Endodermal cell (in vitro differentiated cells): ENCODE data around the gene HS3ST2. TPM values are rescaled to one million over a fixed set of nuclear protein-coding genes. Genes with fewer than 3 reads are reported as not detected.
"Not testable (repeated sequence)": the region's sequence is repeated elsewhere in the genome, so short reads cannot be mapped to it uniquely, and the experiment has no call there.

Source experiments
- DNase-seq: peaks from one replicate; pipeline ENCODE4 v3.0.0-alpha.2; 2017
- H3K27ac ChIP-seq: 2 replicates; pipeline ENCODE4 v1.5.1; 2013; ENCODE audit warnings: mild to moderate bottlenecking, low read depth, low read length, moderate library complexity
- H3K27me3 ChIP-seq: 2 replicates; pipeline ENCODE4 v1.6.1; 2013; ENCODE audit warnings: mild to moderate bottlenecking, low read length, moderate library complexity; ENCODE audit not compliant: insufficient read depth, control insufficient read depth, poor library complexity, severe bottlenecking
- H3K36me3 ChIP-seq: 2 replicates; pipeline ENCODE4 v1.7.0; 2013; ENCODE audit warnings: mild to moderate bottlenecking, low read length, moderate library complexity; ENCODE audit not compliant: control insufficient read depth, insufficient read depth
- H3K4me1 ChIP-seq: one replicate; pipeline ENCODE4 v1.7.0; 2013; ENCODE audit warnings: low read length; ENCODE audit not compliant: control insufficient read depth, insufficient read depth
- H3K4me3 ChIP-seq: 2 replicates; pipeline ENCODE4 v1.5.1; 2013; ENCODE audit warnings: mild to moderate bottlenecking, low read length, moderate library complexity
- H3K9ac ChIP-seq: 2 replicates; pipeline ENCODE4 v1.6.1; 2013; ENCODE audit warnings: mild to moderate bottlenecking, low read length, moderate library complexity; ENCODE audit not compliant: poor library complexity, severe bottlenecking; ENCODE audit errors: extremely low read depth
- H3K9me3 ChIP-seq: 2 replicates; pipeline ENCODE4 v1.6.1; 2013; ENCODE audit warnings: mild to moderate bottlenecking, low read length, moderate library complexity; ENCODE audit not compliant: control insufficient read depth
- H3K27ac Mint-ChIP-seq: 2 replicates; pipeline ENCODE4 v1.8.0; 2020; ENCODE audit warnings: mixed read lengths
- H3K27me3 Mint-ChIP-seq: 2 replicates; pipeline ENCODE4 v1.8.0; 2021; ENCODE audit warnings: mild to moderate bottlenecking, mixed read lengths; ENCODE audit not compliant: insufficient read depth
- H3K36me3 Mint-ChIP-seq: 2 replicates; pipeline ENCODE4 v1.8.0; 2020; ENCODE audit warnings: low read depth, mixed read lengths
- H3K4me1 Mint-ChIP-seq: 2 replicates; pipeline ENCODE4 v1.8.0; 2020; ENCODE audit warnings: mixed read lengths
- H3K4me3 Mint-ChIP-seq: 2 replicates; pipeline ENCODE4 v1.8.0; 2020; ENCODE audit warnings: mild to moderate bottlenecking, moderate library complexity, mixed read lengths
- H3K9me3 Mint-ChIP-seq: 2 replicates; pipeline ENCODE4 v1.8.0; 2020; ENCODE audit warnings: mild to moderate bottlenecking, mixed read lengths
- CTCF ChIP-seq: fragments of 200-600 bp; sonication (generic); conservative IDR thresholded peaks from 2 replicates; pipeline ENCODE4 v1.5.0; 2021; ENCODE audit warnings: antibody characterized with exemption, mild to moderate bottlenecking
- WGBS, 2 experiments: methylation state at CpG; one replicate each; pipeline versions ENCODE4 v1.1.5 to v1.1.7; 2013; ENCODE audit warnings: missing lambda C conversion rate in 2 of 2, mixed read lengths in 1 of 2; ENCODE audit not compliant: insufficient coverage in 1 of 2, insufficient read length in 1 of 2; 5-methylcytosine and 5-hydroxymethylcytosine counted together
- total RNA-seq, 2 donors: library from RNA; stranded (reverse); fragmentation: NEBNext Ultra II Directional in 1 of 2; extraction: Animal tissue kit (Norgen Biotek cat#: 25700) in 1 of 2; gene quantifications; 2 replicates in 1 of 2; 3 replicates in 1 of 2; pipeline ENCODE4 v1.2.1, GENCODE V29; 2021

Gene HS3ST2
- total RNA-seq, 2 donors from 2014 or later, result 0.18 TPM; not detected in 1

GRCh38 chr16:22938647-22939046, 124.7 kb downstream of the HS3ST2 start:
- Histone ChIP-seq H3K27me3 (peaks cover 11% of the 10 kb centered on the region), H3K9ac (no peak overlapping the region), H3K36me3 (no peaks in the 10 kb centered on the region), H3K27ac (no peak overlapping the region), H3K4me3 (no peak overlapping the region), H3K4me1 (peaks cover 10% of the 10 kb centered on the region), H3K9me3 (no peaks in the 10 kb centered on the region)
- no peaks in the 10 kb centered on the region for H3K9me3 Mint-ChIP-seq
- no peak overlapping the region for H3K4me3 Mint-ChIP-seq
- peak; percentile 2 for DNase-seq
- 100% methylated on average over 1 of the region's 1 CpG; no CpG with 5 or more reads in 1 of the 2 experiments for WGBS, 2 experiments
- peaks cover 24% of the 10 kb centered on the region for H3K27me3 Mint-ChIP-seq
- no peak for TF ChIP-seq CTCF
- no peak overlapping the region for H3K27ac Mint-ChIP-seq
- peaks cover 14% of the 10 kb centered on the region for H3K4me1 Mint-ChIP-seq
- H3K36me3 Mint-ChIP-seq, result no peaks in the 10 kb centered on the region

- not testable (repeated sequence) for H3K9ac ChIP-seq, H3K4me3 ChIP-seq, H3K9me3 ChIP-seq, H3K27ac ChIP-seq, H3K9me3 Mint-ChIP-seq, H3K36me3 Mint-ChIP-seq, H3K4me3 Mint-ChIP-seq, H3K4me1 ChIP-seq, H3K27ac Mint-ChIP-seq, H3K36me3 ChIP-seq
- Mint-ChIP-seq H3K4me1 (peaks cover 14% of the 10 kb centered on the region), H3K27me3 (peaks cover 30% of the 10 kb centered on the region)
- WGBS, 2 experiments, result 62 to 72% methylated on average over 4 of the region's 4 CpGs
- H3K27me3 ChIP-seq, result peaks cover 22% of the 10 kb centered on the region
- DNase-seq, result peak; percentile 78
Observed at GRCh38 chr16:22939744-22940363, 125.9 kb downstream of the HS3ST2 start.

GRCh38 chr16:22941970-22942501, 128.1 kb downstream of the HS3ST2 start:
- H3K27ac Mint-ChIP-seq, result no peak overlapping the region
- no peak for TF ChIP-seq CTCF
- peaks cover 39% of the 10 kb centered on the region for H3K27me3 Mint-ChIP-seq
- H3K4me1 Mint-ChIP-seq, result peaks cover 14% of the 10 kb centered on the region
- Histone ChIP-seq H3K4me3 (no peak overlapping the region), H3K9ac (no peak overlapping the region), H3K27ac (no peak overlapping the region), H3K27me3 (peaks cover 24% of the 10 kb centered on the region), H3K4me1 (peaks cover 10% of the 10 kb centered on the region), H3K36me3 (no peaks in the 10 kb centered on the region), H3K9me3 (no peaks in the 10 kb centered on the region)
- 90 to 100% methylated on average over 1 to 2 of the region's 2 CpGs for WGBS, 2 experiments
- H3K9me3 Mint-ChIP-seq, result no peaks in the 10 kb centered on the region
- DNase-seq, result peak; percentile 3
- no peak overlapping the region for H3K4me3 Mint-ChIP-seq
- no peaks in the 10 kb centered on the region for H3K36me3 Mint-ChIP-seq
